ENCODE measurements around the gene HHAT. TPM values are rescaled to one million over a fixed set of nuclear protein-coding genes. Genes with fewer than 3 reads are reported as not detected.

The HHAT gene
- polyA plus RNA-seq, 1 donor from 2014 or later: 5.3 TPM

DNA sequence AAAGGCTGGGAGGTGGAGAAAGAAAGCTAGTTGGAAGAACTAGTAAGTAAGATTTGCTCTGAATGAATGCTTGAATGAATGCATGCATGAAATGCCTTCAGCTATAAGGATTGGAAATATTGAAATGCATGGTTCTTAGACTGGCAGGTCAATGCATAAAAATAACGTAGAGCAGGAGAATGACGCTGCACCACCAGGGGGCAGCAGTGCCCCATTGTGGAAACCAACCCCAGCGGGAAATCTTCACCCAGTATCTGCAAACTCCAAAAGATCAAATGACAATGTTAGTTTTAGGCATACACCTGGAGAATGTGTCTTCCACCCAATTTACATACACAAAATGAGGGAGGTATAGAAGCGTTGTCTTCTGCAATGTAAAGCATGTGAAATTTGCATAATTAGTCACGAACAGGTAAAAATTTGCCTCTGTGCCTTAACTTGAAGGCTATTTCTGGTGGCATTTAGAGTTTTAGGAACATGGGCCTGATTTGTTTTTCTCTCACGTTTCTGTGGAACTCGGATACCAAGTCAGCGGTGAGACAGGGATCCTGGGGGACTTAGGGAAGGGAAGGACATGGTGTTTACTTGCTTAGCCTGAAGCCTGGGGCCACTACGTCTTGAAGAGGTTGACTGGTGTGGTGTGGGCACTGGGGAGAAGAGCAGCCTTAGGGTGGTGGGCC is 78.6 kb downstream of the HHAT start:
- no peak overlapping the region for H3K4me3 ChIP-seq (ENCODE audit: low read length)
- H4K20me1 ChIP-seq (ENCODE audit: insufficient read depth): no peaks in the 10 kb centered on the region
- H3K27ac ChIP-seq (ENCODE audit: low read length): no peak overlapping the region
- H2AFZ ChIP-seq (ENCODE audit: low read depth, low read length): no peak overlapping the region
- H3K36me3 ChIP-seq (ENCODE audit: insufficient read depth, low read length): no peaks in the 10 kb centered on the region
- H3K79me2 ChIP-seq (replicated peaks; ENCODE audit: insufficient read depth, low read length): no peaks in the 10 kb centered on the region
- no peaks in the 10 kb centered on the region for H3K9me3 ChIP-seq (ENCODE audit: low read length)
- H3K9me2 ChIP-seq (ENCODE audit: insufficient read depth, low read length): no peaks in the 10 kb centered on the region
- no peaks in the 10 kb centered on the region for H3K27me3 ChIP-seq (ENCODE audit: insufficient read depth, low read depth, low read length)
- no peak overlapping the region for H3K4me2 ChIP-seq (ENCODE audit: low read length)
- peak; percentile 16 for TF ChIP-seq EP300 (conservative IDR thresholded peaks at IDR 0.05; ENCODE audit: poor library complexity, severe bottlenecking)
- TF ChIP-seq MXI1 (conservative IDR thresholded peaks at IDR 0.05; ENCODE audit: poor library complexity, severe bottlenecking): peak; percentile 47
- TF ChIP-seq TAF1 (IDR thresholded peaks at IDR 0.05; ENCODE audit: low read depth): no peak
- TF ChIP-seq, protein P1, sequence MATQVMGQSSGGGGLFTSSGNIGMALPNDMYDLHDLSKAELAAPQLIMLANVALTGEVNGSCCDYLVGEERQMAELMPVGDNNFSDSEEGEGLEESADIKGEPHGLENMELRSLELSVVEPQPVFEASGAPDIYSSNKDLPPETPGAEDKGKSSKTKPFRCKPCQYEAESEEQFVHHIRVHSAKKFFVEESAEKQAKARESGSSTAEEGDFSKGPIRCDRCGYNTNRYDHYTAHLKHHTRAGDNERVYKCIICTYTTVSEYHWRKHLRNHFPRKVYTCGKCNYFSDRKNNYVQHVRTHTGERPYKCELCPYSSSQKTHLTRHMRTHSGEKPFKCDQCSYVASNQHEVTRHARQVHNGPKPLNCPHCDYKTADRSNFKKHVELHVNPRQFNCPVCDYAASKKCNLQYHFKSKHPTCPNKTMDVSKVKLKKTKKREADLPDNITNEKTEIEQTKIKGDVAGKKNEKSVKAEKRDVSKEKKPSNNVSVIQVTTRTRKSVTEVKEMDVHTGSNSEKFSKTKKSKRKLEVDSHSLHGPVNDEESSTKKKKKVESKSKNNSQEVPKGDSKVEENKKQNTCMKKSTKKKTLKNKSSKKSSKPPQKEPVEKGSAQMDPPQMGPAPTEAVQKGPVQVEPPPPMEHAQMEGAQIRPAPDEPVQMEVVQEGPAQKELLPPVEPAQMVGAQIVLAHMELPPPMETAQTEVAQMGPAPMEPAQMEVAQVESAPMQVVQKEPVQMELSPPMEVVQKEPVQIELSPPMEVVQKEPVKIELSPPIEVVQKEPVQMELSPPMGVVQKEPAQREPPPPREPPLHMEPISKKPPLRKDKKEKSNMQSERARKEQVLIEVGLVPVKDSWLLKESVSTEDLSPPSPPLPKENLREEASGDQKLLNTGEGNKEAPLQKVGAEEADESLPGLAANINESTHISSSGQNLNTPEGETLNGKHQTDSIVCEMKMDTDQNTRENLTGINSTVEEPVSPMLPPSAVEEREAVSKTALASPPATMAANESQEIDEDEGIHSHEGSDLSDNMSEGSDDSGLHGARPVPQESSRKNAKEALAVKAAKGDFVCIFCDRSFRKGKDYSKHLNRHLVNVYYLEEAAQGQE (IDR thresholded peaks at IDR 0.05; ENCODE audit: borderline replicate concordance): no peak
- TF ChIP-seq RAD21 (conservative IDR thresholded peaks at IDR 0.05): peak; percentile 99
- TF ChIP-seq, protein P2, sequence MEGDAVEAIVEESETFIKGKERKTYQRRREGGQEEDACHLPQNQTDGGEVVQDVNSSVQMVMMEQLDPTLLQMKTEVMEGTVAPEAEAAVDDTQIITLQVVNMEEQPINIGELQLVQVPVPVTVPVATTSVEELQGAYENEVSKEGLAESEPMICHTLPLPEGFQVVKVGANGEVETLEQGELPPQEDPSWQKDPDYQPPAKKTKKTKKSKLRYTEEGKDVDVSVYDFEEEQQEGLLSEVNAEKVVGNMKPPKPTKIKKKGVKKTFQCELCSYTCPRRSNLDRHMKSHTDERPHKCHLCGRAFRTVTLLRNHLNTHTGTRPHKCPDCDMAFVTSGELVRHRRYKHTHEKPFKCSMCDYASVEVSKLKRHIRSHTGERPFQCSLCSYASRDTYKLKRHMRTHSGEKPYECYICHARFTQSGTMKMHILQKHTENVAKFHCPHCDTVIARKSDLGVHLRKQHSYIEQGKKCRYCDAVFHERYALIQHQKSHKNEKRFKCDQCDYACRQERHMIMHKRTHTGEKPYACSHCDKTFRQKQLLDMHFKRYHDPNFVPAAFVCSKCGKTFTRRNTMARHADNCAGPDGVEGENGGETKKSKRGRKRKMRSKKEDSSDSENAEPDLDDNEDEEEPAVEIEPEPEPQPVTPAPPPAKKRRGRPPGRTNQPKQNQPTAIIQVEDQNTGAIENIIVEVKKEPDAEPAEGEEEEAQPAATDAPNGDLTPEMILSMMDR (IDR thresholded peaks at IDR 0.05; ENCODE audit: poor library complexity, severe bottlenecking): peak; percentile 97
- TF ChIP-seq SMC3 (conservative IDR thresholded peaks at IDR 0.05; ENCODE audit: poor library complexity): peak; percentile 99
- no peak for TF ChIP-seq POLR2AphosphoS5 (IDR thresholded peaks at IDR 0.05)
- TF ChIP-seq EZH2 (IDR thresholded peaks at IDR 0.05; ENCODE audit: borderline replicate concordance, insufficient read depth, low read length, poor library complexity, severe bottlenecking): no peak
- no peaks in the 10 kb centered on the region for H3F3A ChIP-seq (ENCODE audit: insufficient read depth, low read length, poor library complexity, severe bottlenecking)
- no peak overlapping the region for H3K9ac ChIP-seq (ENCODE audit: low read length)

DNA sequence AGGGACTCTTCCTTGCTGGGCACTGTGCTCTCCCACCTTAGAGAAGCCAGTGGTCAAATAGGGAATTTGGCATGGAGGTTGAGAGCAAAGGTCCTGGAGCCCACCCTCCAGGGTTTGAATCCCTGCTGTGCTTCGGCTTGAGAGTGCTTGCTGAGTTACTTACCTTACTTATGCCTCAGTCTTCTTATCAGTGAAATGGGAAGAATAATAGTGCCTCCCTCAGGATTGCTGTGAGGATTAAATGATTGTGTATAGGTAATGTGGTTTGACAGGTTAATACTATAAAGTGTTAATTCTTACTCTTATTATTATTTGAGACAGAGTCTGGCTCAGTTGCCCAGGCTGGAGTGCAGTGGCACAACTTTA is 79.2 kb downstream of the HHAT start:
- no peaks in the 10 kb centered on the region for H3K27me3 ChIP-seq (ENCODE audit: insufficient read depth, low read depth, low read length)
- no peaks in the 10 kb centered on the region for H3K36me3 ChIP-seq (ENCODE audit: insufficient read depth, low read length)
- H3K4me3 ChIP-seq (ENCODE audit: low read length): no peak overlapping the region
- H3K4me2 ChIP-seq (ENCODE audit: low read length): no peak overlapping the region
- H3F3A ChIP-seq (ENCODE audit: insufficient read depth, low read length, poor library complexity, severe bottlenecking): no peaks in the 10 kb centered on the region
- H3K9ac ChIP-seq (ENCODE audit: low read length): no peak overlapping the region
- H3K27ac ChIP-seq (ENCODE audit: low read length): no peak overlapping the region
- no peaks in the 10 kb centered on the region for H3K9me2 ChIP-seq (ENCODE audit: insufficient read depth, low read length)
- TF ChIP-seq, protein P2 (IDR thresholded peaks at IDR 0.05; ENCODE audit: poor library complexity, severe bottlenecking): no peak
- no peak for TF ChIP-seq EZH2 (IDR thresholded peaks at IDR 0.05; ENCODE audit: borderline replicate concordance, insufficient read depth, low read length, poor library complexity, severe bottlenecking)
- no peak for TF ChIP-seq EP300 (conservative IDR thresholded peaks at IDR 0.05; ENCODE audit: poor library complexity, severe bottlenecking)
- TF ChIP-seq TAF1 (IDR thresholded peaks at IDR 0.05; ENCODE audit: low read depth): no peak
- no peak for TF ChIP-seq POLR2AphosphoS5 (IDR thresholded peaks at IDR 0.05)
- TF ChIP-seq MXI1 (conservative IDR thresholded peaks at IDR 0.05; ENCODE audit: poor library complexity, severe bottlenecking): no peak
- TF ChIP-seq, protein P1 (IDR thresholded peaks at IDR 0.05; ENCODE audit: borderline replicate concordance): no peak
- TF ChIP-seq RAD21 (conservative IDR thresholded peaks at IDR 0.05): no peak
- TF ChIP-seq SMC3 (conservative IDR thresholded peaks at IDR 0.05; ENCODE audit: poor library complexity): no peak
- H2AFZ ChIP-seq (ENCODE audit: low read depth, low read length): no peak overlapping the region
- no peaks in the 10 kb centered on the region for H3K9me3 ChIP-seq (ENCODE audit: low read length)
- no peaks in the 10 kb centered on the region for H3K79me2 ChIP-seq (replicated peaks; ENCODE audit: insufficient read depth, low read length)
- no peaks in the 10 kb centered on the region for H4K20me1 ChIP-seq (ENCODE audit: insufficient read depth)
